Limb (tissue), 2 donors: Measurements from ENCODE around the gene LGR4.
"Not testable (repeated sequence)": the region's sequence is repeated elsewhere in the genome, so short reads cannot be mapped to it uniquely, and the experiment has no call there.

Experiments used
- DNase-seq, 2 donors: peaks; one replicate each; pipeline ENCODE4 v3.0.0-alpha.2; 2016; ENCODE audit errors: extremely low spot score in 2 of 2

The LGR4 gene, protein sequence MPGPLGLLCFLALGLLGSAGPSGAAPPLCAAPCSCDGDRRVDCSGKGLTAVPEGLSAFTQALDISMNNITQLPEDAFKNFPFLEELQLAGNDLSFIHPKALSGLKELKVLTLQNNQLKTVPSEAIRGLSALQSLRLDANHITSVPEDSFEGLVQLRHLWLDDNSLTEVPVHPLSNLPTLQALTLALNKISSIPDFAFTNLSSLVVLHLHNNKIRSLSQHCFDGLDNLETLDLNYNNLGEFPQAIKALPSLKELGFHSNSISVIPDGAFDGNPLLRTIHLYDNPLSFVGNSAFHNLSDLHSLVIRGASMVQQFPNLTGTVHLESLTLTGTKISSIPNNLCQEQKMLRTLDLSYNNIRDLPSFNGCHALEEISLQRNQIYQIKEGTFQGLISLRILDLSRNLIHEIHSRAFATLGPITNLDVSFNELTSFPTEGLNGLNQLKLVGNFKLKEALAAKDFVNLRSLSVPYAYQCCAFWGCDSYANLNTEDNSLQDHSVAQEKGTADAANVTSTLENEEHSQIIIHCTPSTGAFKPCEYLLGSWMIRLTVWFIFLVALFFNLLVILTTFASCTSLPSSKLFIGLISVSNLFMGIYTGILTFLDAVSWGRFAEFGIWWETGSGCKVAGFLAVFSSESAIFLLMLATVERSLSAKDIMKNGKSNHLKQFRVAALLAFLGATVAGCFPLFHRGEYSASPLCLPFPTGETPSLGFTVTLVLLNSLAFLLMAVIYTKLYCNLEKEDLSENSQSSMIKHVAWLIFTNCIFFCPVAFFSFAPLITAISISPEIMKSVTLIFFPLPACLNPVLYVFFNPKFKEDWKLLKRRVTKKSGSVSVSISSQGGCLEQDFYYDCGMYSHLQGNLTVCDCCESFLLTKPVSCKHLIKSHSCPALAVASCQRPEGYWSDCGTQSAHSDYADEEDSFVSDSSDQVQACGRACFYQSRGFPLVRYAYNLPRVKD

DNA sequence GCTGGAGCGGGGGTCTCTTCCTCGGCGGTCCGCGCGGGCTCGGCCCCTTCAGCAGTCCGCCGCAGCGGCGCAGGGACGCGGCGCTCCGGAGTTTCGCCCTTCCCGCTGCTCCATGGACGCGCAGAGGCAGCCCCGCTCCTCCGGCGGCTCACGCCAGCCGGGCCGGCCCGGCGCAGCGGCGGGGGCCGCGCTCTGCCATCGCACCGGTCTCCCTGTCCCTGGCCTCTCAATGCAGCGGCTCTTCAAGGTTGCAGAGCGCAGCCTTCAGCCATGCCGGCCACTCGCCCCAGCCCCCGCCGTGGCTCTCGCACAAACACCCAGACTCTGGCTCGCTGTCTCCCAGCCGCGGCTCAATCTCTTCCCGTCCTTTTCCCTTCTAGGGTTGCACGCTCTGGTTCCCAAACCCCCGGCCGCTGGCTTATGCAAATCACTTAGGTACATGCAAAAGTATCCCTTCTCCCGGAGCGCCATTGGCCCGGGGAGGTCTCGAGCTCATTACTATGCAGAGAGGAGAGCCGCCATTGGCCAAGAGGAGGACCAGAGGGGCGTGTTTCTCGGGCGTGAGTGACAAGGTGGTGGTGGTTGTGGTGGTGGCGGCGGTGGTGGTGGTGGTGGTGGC lies at the start of gene LGR4:
TSS of gene LGR4 (minus strand) at position 393 of the 619 bp plus-strand sequence. CDS start 488 bp downstream, outside the sequence.
- DNase-seq = peak; percentile 92 to 93

DNA sequence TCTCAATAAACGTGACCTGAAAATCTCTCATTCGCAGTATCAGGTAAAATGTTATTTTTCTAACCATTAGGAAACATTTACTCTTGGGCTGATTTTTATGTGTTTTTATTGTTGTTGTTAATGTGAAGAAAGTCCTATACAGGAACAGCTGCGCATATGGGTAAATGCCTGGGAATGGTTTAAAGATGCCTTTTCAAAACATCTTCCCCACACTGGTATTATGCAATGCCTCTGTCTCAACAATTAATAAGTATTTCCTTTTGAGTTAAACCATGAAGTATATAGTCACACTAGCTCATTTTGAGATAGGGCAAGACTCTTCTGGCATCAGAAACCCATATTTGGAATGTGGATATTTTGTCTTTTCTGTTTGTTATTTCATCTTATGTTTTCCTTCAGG lies 47.6 kb upstream of the LGR4 start:
- no peak for DNase-seq

DNA sequence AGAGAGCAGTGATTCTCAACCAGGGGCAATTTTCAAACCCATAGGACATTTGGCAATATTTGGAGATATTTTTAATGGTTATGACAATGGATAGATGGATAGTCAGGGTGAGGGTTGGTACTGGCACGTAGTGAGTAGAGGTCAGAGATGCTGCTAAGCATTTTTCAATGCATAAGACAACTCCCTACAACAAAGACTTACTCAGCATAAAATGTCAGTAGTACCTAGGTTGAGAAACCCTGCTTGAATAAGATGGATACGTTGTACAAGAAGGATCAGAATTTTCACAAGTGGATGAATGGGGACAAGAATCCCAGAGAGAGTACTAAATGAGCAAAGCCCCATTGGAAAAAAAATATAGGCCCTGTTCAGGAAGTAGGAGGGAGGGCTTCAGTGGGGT lies 45.9 kb upstream of the LGR4 start:
- DNase-seq = no peak

DNA sequence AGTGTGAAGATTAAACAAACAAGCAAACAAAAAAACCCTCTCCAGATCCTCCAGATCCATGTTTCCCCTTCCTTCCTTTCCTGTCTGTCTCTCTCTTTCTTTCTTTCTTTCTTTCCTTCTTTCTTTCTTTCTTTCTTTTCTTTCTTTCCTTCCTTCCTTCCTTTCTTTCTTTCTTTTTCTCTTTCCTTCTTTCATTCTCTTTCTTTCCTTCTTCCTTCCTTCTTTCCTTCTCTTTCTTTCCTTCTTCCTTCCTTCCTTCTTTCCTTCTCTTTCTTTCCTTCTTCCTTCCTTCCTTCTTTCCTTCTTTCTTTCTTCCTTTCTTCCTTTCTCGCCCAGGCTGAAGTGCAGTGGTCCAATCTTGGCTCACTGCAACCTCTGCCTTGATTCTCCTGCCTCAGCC lies 44.9 kb upstream of the LGR4 start:
- DNase-seq = not testable (repeated sequence)

DNA sequence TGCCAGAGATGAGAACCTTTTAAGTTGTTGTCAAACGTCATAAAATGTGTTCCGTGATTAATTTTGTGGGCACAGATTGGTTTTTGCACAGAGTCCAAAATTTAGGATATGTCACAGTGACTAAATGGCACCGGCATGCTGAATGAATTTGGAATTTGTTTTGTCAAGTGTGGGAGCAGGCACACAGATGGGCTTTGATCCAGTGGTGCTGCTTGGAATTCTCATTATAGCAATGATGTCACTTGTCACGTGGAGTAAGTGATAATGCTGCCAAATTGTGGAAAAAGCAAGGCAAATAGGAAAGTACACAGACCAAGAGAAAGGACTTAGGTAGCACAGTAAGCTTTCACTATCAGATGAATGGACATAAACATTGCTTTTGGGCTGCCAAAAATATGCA lies 42.0 kb upstream of the LGR4 start:
- DNase-seq = no peak

DNA sequence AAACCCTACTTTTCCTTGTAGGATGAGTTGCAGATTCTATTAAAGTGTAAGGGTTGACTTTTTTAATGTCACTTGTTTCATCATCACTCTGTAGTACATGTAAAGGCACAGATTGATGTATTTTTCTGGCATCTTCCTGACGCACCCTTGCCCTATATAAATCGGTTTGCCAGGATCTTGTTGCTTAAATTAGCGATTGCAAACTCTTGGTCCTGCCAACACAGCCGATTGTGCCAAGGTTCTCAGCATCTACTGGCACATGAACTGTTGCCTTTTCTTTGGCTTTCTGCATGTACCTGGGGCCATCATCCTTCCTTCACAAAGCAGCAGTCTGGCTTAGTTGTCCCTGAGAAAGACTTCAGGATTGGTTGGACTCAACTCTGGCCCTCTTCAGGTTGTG lies 41.5 kb upstream of the LGR4 start:
- no peak for DNase-seq

DNA sequence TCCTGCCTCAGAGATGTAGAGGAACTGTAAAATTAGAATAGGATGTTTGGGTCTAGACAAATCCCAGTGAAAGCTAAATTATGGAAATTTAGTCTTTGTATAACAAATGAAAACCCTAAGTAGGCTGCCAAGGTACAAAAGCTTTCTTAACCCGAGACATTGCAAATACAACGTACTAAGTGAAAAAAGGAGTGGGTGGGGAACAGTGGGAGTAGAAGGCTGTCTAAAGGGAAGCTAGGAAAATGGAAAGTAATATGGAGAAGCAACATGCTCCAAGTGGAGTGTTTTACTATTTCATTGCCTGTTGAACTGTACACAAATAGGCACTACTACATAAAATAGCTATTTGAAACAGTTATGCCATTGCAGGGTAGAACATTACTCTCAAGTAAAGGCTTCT lies 40.8 kb upstream of the LGR4 start:
- DNase-seq = no peak

DNA sequence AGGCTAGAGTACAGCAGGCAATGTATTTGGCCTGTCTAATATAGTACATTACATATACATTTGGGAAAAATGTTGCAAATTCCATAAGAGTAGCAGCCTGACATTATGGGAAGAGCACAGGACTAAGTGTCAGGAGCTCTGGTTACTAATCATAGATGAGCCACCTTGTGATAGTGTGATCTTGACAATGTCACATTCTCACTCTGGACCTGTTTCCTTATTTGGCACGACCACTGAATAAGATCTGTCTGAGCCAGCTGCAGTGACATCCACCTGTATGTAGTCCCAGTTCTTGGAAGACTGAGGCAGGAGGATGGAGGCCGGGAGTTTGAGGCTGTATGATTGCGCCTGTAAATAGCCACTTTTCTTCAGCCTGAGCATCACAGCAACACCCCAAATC lies 39.6 kb upstream of the LGR4 start:
- no peak for DNase-seq

DNA sequence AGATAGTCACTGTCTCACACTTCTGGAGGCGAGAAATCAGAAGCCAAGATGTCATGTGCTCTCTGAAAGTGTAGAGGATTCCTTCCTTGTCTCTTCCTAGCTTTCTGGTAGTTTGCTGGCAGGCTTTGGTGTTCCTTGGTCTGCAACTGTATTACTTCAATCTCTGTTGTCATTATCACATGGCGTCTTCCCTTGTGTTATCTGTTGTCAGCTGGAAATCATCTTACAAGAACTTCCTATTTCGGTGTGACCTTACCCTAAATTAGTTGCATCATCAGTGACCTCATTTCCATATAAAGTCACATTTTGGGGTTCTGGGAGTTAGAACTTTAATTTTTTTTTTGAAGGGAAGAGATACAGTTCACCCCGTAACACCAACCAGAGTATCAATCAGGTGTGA lies 37.3 kb upstream of the LGR4 start:
- no peak for DNase-seq

DNA sequence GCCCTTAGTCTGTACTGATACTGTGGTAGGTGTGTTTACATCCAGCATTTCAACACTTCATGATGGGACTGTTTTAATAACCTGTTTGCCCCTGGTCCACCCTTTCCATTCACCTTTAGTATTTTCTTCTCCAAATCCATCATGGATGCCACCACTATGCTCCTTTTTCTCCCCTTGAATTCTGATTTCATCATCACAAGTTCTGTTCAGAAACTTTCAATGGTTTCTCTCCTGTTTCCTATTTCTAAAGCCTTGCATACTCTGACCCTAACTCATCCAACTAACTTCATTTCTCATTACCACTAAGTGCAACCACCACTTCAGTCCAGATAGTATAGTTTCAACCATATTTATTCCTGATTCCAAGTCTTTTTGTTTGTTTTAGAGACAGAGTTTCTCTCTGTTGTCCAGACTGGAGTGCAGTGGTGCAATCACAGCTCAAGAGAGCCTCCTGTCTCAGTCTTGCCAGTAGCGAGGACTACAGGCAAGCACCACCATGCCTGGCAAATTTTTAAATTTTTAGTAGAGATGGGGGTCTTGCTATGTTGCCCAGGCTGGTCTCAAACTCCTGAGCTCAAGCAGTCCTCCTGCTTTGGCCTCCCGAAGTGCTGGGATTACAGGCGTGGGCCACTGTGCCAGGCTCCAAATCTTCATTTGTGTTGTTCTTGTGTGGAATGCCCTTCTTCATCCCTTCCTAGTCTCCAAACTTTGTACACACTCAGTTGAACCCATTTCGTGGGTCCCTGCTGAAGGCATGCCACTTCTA lies 35.1 kb upstream of the LGR4 start:
- no peak for DNase-seq

DNA sequence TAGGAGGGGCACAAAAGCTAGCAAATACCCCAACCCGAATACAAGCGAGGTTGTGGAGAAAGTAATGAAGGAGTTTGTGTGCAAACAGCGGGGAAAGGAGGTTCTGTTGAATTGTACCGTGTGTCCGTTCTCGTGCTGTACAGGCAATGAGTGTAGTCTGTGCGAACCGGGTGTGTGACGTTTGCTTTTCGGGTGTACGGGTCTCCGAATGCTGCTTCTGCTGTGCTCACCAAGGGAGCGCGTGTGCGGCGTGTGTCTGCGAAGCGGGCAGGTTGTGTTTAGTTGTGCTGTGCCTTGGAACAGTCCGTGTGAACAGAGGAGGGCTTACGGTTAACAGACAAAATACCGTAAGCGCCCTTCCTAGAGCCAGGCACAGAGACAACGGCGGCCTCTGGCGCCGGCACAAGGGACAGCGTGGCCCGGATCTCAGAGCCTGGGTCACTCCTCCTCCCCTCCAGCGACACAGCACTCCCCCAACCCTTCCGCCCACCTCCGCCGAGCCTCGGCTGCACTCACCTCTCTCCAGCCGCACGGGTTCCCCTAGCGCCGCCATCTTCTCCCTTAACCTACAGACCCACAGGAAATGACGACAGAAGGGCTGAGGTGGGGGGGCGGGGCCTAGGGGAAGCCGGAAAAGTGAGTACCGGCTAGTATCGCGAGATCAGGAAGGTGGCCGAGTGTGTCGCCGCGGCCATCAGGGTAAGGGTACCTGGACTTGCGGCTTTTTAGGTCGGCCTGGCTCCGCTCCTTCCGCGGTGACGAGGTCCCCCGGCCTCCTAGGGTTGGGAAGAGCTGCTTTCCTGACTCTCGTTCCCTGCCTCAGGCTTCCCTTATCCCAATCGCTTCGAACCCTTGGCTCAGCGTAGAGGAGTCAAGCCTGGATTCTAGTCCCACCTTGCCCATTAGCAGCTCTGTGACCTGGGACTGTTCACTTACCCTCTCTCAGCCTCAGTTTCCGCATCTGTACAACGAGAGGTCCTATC lies 33.9 kb upstream of the LGR4 start, which contains the start of gene LIN7C:
TSS of gene LIN7C (minus strand) at position 570 of the 983 bp plus-strand sequence. CDS start at position 553, 17 bp downstream.
- peak; percentile 97 to 98 for DNase-seq

DNA sequence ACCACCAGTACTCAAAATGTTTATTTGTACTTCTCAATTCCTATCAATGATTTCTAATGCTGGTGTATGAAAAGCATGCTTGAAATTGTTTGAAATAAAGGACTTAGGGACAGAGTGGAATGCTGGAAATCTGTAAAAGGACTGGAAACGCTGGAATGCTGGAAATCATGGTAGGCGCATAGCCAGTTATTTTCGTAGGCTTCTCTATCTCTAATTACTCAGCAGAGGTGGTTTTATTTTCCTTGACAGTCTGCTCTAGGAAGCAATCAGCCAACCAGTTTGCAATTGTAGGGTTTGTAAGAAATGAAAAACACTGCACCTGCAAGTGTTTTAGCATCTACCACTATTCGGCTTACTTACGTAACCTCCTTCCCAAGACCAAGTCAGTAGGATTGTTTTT lies 33.2 kb upstream of the LGR4 start:
- no peak for DNase-seq

DNA sequence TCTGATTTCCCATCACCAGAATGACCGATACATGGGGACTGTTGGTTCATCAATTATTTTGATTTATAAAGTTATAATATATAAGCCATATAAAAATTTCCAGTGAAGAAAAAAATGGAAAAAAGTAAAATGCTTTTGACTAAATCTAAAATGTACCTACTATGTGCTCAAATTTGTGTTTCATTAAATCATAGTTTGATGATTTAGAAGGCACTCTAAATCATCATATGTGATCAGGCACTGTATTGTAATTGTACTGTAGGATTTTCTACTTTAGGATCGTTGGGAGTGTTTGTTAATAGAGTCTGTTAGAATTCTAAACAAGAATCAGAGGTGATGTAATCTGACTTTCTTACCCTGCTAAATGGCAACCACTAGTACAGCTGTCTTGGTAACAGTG lies 31.6 kb upstream of the LGR4 start:
- no peak for DNase-seq

DNA sequence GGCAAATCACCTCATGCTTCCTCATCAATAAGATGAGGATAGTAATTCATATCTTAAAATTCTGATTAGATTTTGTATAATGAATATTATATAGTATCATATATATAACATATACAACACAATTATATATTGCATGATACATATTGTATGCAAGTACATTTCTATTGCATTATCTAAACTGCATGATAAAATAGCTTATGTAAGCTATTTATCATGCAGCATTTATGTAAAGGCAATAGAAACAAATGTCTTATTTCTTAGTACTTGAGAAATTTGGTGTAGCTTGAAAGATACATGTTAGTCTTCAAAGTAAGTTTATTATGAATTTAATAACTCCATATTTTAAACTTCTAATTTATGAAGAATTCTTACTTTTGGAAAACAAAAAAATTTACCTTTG lies 28.5 kb upstream of the LGR4 start:
- DNase-seq = no peak

DNA sequence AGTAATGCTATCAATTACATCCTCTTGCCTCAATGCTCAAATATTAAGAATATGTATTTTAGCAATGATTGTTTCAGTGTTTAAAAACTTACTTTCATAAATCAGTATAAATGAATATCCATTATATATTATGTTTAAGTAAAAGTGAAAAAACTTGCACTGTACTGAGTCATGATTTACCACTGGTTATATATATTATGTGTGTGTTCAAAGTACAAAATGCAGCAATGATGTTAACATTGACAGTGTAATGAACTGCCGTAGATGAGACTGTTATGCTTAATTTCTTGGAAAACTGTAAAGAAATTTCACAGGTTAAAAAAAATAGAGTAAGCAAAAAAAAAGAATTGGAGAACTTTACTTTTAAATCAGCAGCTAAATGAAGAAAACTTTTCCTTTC lies 25.3 kb upstream of the LGR4 start:
- DNase-seq = no peak

DNA sequence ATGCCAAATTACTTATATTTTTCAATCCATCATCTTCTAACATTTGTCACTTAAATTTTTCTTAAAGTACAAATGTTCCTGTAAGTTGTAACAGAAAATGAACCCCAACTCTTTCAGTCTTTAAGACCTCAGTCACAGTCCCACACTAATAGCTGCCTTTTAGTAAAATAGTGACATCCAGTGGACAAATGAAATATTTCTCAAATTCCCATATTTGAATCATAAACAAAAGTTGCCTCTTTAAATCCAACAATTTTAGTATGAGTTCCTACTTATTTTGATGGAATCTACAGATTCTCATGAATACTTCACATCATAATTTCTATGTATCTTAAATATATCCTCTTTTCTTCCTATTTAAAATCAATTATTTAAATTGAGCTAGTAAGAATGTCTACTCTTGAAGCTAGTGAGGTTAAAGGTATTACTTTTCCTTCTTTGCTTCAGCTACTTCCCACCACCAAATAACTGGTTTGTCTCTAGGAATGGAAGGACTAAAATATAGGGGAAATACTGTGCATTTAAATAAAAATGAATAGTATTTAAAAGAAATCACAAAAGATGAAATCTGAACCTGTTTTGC lies 24.8 kb upstream of the LGR4 start:
- no peak for DNase-seq

DNA sequence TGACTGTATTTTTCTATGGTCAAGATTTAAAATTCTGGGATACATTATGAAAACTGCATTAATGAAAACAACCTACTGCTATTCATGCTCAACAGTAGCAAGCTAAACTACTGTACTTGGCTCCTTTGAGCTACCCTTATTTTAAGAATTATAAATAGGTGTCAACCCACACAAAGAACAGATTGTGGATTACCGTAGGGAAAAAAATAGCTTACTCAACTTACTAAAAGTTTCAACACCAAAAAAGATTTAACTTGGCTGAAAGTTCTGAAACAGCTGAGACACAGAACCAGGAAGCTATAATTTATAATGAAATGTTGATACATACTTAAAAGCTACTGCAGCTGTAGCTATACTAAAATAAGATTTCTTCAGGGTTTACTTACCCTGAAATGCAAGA lies 23.9 kb upstream of the LGR4 start:
- no peak for DNase-seq

DNA sequence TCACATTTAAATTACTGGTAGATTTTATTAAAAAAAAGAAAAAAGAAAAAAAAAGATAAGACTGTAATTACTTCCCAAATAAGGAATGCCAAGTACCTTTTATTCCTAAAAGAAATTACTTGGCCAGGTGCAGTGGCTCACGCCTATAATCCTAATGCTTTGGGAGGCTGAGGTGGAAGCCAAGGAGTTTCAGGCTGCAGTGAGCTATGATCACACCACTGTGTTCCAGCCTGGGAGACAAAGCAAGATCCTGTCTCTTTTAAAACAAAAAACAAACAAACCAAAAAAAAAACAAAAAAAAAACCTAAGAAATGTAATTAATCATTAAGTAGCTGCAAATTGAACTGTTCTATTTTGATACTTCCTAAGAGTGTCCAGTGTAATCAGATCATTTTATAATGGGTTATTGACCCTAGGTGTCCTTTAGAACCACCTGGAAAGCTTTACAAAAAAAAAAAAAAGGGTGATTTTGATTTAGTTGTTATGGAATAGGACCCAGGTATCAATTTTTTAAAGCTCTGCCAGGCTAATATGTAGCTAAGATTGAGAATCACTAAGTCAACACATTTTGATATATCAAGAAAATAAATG lies 23.2 kb upstream of the LGR4 start:
- DNase-seq = no peak

DNA sequence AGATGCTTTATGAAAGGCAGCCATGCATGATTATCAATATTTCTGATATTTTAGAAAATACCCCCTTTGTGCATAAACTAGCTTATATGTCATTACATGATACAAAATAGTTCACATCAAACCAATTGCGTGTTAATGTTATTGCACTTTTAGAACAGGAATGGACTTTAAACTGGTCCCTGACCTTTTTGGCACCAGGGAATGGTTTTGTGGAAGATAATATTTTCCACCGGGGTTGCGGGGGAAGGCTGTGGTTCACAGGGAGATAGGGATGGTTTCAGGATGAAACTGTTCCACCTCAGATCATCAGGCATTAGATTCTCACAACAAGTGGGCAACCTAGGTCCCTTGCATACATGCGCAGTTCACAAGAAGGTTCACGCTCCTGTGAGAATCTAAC lies 16.5 kb upstream of the LGR4 start:
- DNase-seq = no peak
